Sigmoid colon (tissue), 7 donors: ENCODE data around the gene ACP6. TPM values are rescaled to one million over a fixed set of nuclear protein-coding genes. Genes with fewer than 3 reads are reported as not detected.

Source experiments
- DNase-seq: peaks from one replicate; pipeline ENCODE4 v3.0.0-alpha.2; 2019
- H3K27ac ChIP-seq, 4 donors: fragments of 200-600 bp; sonication (generic); one replicate each; pipeline ENCODE4 v1.5.1; 2016 to 2019; ENCODE audit warnings: mild to moderate bottlenecking in 1 of 4
- H3K27me3 ChIP-seq, 3 donors: fragments of 200-600 bp; sonication (generic); one replicate each; pipeline ENCODE4 v1.5.1; 2019; ENCODE audit warnings: mild to moderate bottlenecking in 1 of 3
- H3K36me3 ChIP-seq, 4 donors: fragments of 200-600 bp; sonication (generic); one replicate each; pipeline ENCODE4 v1.5.1; 2016 to 2019
- H3K4me1 ChIP-seq, 4 donors: fragments of 200-600 bp; sonication (generic); one replicate each; pipeline ENCODE4 v1.5.1; 2017 to 2019
- H3K4me3 ChIP-seq, 4 donors: fragments of 200-600 bp; sonication (generic); one replicate each; pipeline ENCODE4 v1.5.1; 2017 to 2019; ENCODE audit warnings: mild to moderate bottlenecking in 2 of 4, moderate library complexity in 1 of 4
- H3K9me3 ChIP-seq, 4 donors: fragments of 200-600 bp in 3 of 4; sonication (generic) in 3 of 4; one replicate each; pipeline versions ENCODE4 v1.5.1 to v1.6.1; 2013 to 2019
- CTCF ChIP-seq, 4 experiments: fragments of 450-650 bp in 3 of 4; fragments of 200-600 bp in 1 of 4; IDR thresholded peaks; one replicate each; pipeline ENCODE4 v1.5.1; 2016 to 2019; ENCODE audit warnings: antibody characterized with exemption in 4 of 4, mild to moderate bottlenecking in 3 of 4, moderate library complexity in 2 of 4
- EP300 ChIP-seq, 4 donors: sonication (generic); formaldehyde crosslinking; IDR thresholded peaks; one replicate each; pipeline ENCODE4 v1.6.1; 2017; ENCODE audit warnings: antibody characterized with exemption in 4 of 4
- POLR2A ChIP-seq, 2 donors: fragments of 450-650 bp; IDR thresholded peaks; one replicate each; pipeline ENCODE4 v1.6.1; 2016; ENCODE audit warnings: antibody characterized with exemption in 2 of 2, mild to moderate bottlenecking in 2 of 2, moderate library complexity in 2 of 2
- POLR2AphosphoS5 ChIP-seq, 4 donors: sonication (generic); formaldehyde crosslinking; IDR thresholded peaks; one replicate each; pipeline ENCODE4 v1.6.1; 2017; ENCODE audit warnings: antibody characterized with exemption in 4 of 4
- WGBS, 2 donors: extraction: QIAGEN DNeasy Blood & Tissue Kit; methylation state at CpG; one replicate each; pipeline ENCODE4 v1.1.7; 2013; 5-methylcytosine and 5-hydroxymethylcytosine counted together
- intact Hi-C: fragments of 100-400 bp; cut with DNase I; formaldehyde crosslinking; loops from one replicate; pipeline ENCODE4 v1.15.1; 2023
- polyA plus RNA-seq, 3 donors: library from polyadenylated mRNA; stranded (reverse); fragments of 200-250 nt; gene quantifications; one replicate each; pipeline ENCODE4 v1.2.3, GENCODE V29; 2013
- total RNA-seq, 4 donors: library from RNA; depleted of rRNA; stranded (reverse); fragments of >200 nt; gene quantifications; one replicate each; pipeline ENCODE4 v1.1.0, GENCODE V29; 2016
- donor health status: healthy with polysubstance abuse.
- donor health status: Bipolar disorder and iron deficiency.
- donor health status: healthy.

The ACP6 gene
- total RNA-seq (10 to 100 TPM in 3 of 4 donors, 1 to 10 TPM in 1; 7.1 to 27.8 (median 16.7) TPM), polyA plus RNA-seq (10 to 100 TPM in 1 of 3 donors, 1 to 10 TPM in 2; 3.5 to 15.3 (median 5.4) TPM)

- intact Hi-C loops: no loop called here
- DNase-seq: peak; percentile 96
- TF ChIP-seq POLR2AphosphoS5 (IDR thresholded peaks at IDR 0.05): peak; percentile 82 to 91 (median 86)
- peak; percentile 36 to 51 for TF ChIP-seq POLR2A (IDR thresholded peaks at IDR 0.05)
- TF ChIP-seq EP300 (IDR thresholded peaks at IDR 0.05): no peak
- no peaks in the 10 kb centered on the region for H3K27me3 ChIP-seq
- H3K36me3 ChIP-seq: no peaks in the 10 kb centered on the region
- WGBS, 2 donors: 0 to 1% methylated on average over 36 of the region's 36 CpGs
- H3K4me3 ChIP-seq: peak within 1 kb of the TSS; percentile 76 to 91 (median 84)
- H3K9me3 ChIP-seq: no peaks in the 10 kb centered on the region
- H3K27ac ChIP-seq: peak within 1 kb of the TSS; percentile 81 to 88 (median 88)
- H3K4me1 ChIP-seq: peaks cover 0 to 12% (median 9%) of the 10 kb centered on the region in 4 donors
Measured at GRCh38 chr1:147670319-147671001, at the start of gene ACP6. Gene ACP6 (minus strand): TSS chr1:147670524. CDS start chr1:147670048, 476 bp downstream.

GRCh38 chr1:147719711-147720225 lies 49.4 kb upstream of the ACP6 start:
- intact Hi-C loops: loop anchor here (5.0 kb wide), 1 partner anchor 173 kb away; no protein-coding TSS in a partner anchor
- WGBS, 2 donors: 86 to 87% methylated on average over 7 of the region's 7 CpGs
- no peak for DNase-seq
- no peak overlapping the region for H3K4me3 ChIP-seq
- no peaks in the 10 kb centered on the region for H3K27me3 ChIP-seq
- no peaks in the 10 kb centered on the region for H3K4me1 ChIP-seq
- no peak for TF ChIP-seq CTCF (IDR thresholded peaks at IDR 0.05)
- no peak for TF ChIP-seq EP300 (IDR thresholded peaks at IDR 0.05)
- no peak for TF ChIP-seq POLR2AphosphoS5 (IDR thresholded peaks at IDR 0.05)
- TF ChIP-seq POLR2A (IDR thresholded peaks at IDR 0.05): no peak
- no peaks in the 10 kb centered on the region for H3K36me3 ChIP-seq
- no peaks in the 10 kb centered on the region for H3K9me3 ChIP-seq
- H3K27ac ChIP-seq: no peak overlapping the region

- TF ChIP-seq POLR2AphosphoS5 (IDR thresholded peaks at IDR 0.05) (no peak), CTCF (IDR thresholded peaks at IDR 0.05) (no peak), EP300 (IDR thresholded peaks at IDR 0.05) (no peak), POLR2A (IDR thresholded peaks at IDR 0.05) (no peak)
- H3K27me3 ChIP-seq: no peaks in the 10 kb centered on the region
- no peaks in the 10 kb centered on the region for H3K36me3 ChIP-seq
- 82 to 83% methylated on average over 7 of the region's 7 CpGs for WGBS, 2 donors
- no peaks in the 10 kb centered on the region for H3K4me1 ChIP-seq
- intact Hi-C loops: no loop called here
- DNase-seq: no peak
- no peaks in the 10 kb centered on the region for H3K9me3 ChIP-seq
- no peak overlapping the region for H3K27ac ChIP-seq
- H3K4me3 ChIP-seq: no peak overlapping the region
Measured at GRCh38 chr1:147719029-147719698, 48.8 kb upstream of the ACP6 start.

GRCh38 chr1:147717706-147718097 lies 47.4 kb upstream of the ACP6 start:
- DNase-seq: no peak
- intact Hi-C loops: no loop called here
- TF ChIP-seq CTCF (IDR thresholded peaks at IDR 0.05): no peak
- TF ChIP-seq POLR2A (IDR thresholded peaks at IDR 0.05): no peak
- no peak overlapping the region for H3K4me3 ChIP-seq
- H3K27ac ChIP-seq: no peak overlapping the region
- WGBS, 2 donors: 38 to 39% methylated on average over 4 of the region's 4 CpGs
- no peaks in the 10 kb centered on the region for H3K9me3 ChIP-seq
- H3K36me3 ChIP-seq: no peaks in the 10 kb centered on the region
- H3K27me3 ChIP-seq: no peaks in the 10 kb centered on the region
- H3K4me1 ChIP-seq: no peaks in the 10 kb centered on the region

- Histone ChIP-seq H3K27me3 (no peaks in the 10 kb centered on the region), H3K36me3 (no peaks in the 10 kb centered on the region), H3K27ac (no peak overlapping the region), H3K4me3 (no peak overlapping the region), H3K9me3 (no peaks in the 10 kb centered on the region), H3K4me1 (no peaks in the 10 kb centered on the region)
- no peak for DNase-seq
- WGBS, 2 donors: 57 to 80% methylated on average over 6 of the region's 6 CpGs
- intact Hi-C loops: no loop called here
- TF ChIP-seq POLR2A (IDR thresholded peaks at IDR 0.05): no peak
- TF ChIP-seq CTCF (IDR thresholded peaks at IDR 0.05): no peak
- TF ChIP-seq EP300 (IDR thresholded peaks at IDR 0.05): no peak
- TF ChIP-seq POLR2AphosphoS5 (IDR thresholded peaks at IDR 0.05): no peak
Measured at GRCh38 chr1:147717051-147717705, 46.9 kb upstream of the ACP6 start.
